HepG2 (cell line): ENCODE measurements around the gene PPP1R15A.

ENCODE experiments used
- CREB1 ChIP-seq, 2 experiments: fragments of 450-650 bp in 1 of 2; IDR thresholded peaks; 2 replicates each; pipeline ENCODE4 v1.6.1; 2016 to 2017; ENCODE audit warnings: control low read depth in 1 of 2, mild to moderate bottlenecking in 1 of 2, missing compliant biosample characterization in 1 of 2, missing genetic modification characterization in 1 of 2
- JUND ChIP-seq: sonication (generic); formaldehyde crosslinking; IDR thresholded peaks from 2 replicates; pipeline ENCODE4 v1.8.0; 2022; ENCODE audit warnings: mild to moderate bottlenecking, missing genetic modification reagents
- PAF1 ChIP-seq: IDR thresholded peaks from 2 replicates; pipeline ENCODE4 v1.6.1; 2016; ENCODE audit warnings: missing genetic modification reagents, missing compliant biosample characterization
- ZNF652 ChIP-seq: IDR thresholded peaks from 2 replicates; pipeline ENCODE4 v1.6.1; 2016; ENCODE audit warnings: low read depth, borderline replicate concordance
- ZNF670 ChIP-seq: sonication (generic); formaldehyde crosslinking; IDR thresholded peaks from 2 replicates; pipeline ENCODE4 v1.8.0; 2022; ENCODE audit warnings: mild to moderate bottlenecking, missing genetic modification reagents, borderline replicate concordance

- TF ChIP-seq CREB1 (IDR thresholded peaks at IDR 0.05), result no peak
- no peak for TF ChIP-seq CREB1 (CRISPR knock-in tag; IDR thresholded peaks at IDR 0.05)
- no peak for TF ChIP-seq PAF1 (CRISPR knock-in tag)
- TF ChIP-seq ZNF652 (CRISPR knock-in tag), result no peak
- no peak for TF ChIP-seq JUND (CRISPR knock-in tag)
- TF ChIP-seq ZNF670 (CRISPR knock-in tag), result no peak
Observed at GRCh38 chr19:48837051-48837524, 35.1 kb upstream of the PPP1R15A start.
